Panc1 (cell line): ENCODE data around the gene ZNF568. TPM values are rescaled to one million over a fixed set of nuclear protein-coding genes. Genes with fewer than 3 reads are reported as not detected.

ENCODE experiments used
- ATAC-seq: fragments of 200-7000 bp; cut with Tn5 transposase; 2 replicates; pipeline ENCODE4 v1.9.1; 2020; ENCODE audit warnings: mild to moderate bottlenecking, moderate library complexity
- BruUV-seq: library from RNA; stranded (reverse); fragments of 400-500 nt; replicated peaks from 2 replicates; lab custom pipeline; 2021; lab: Mats Ljungman, UMichigan
- CTCF ChIA-PET: fragments of 300-600 bp; sonication (Branson Sonifier 250); formaldehyde crosslinking; loops from one replicate; lab custom pipeline; 2022; ENCODE audit warnings: antibody characterized with exemption; lab: Charles Lee
- POLR2A ChIA-PET: fragments of 300-600 bp; sonication (Branson Sonifier 250); formaldehyde crosslinking; loops from one replicate; lab custom pipeline; 2022; ENCODE audit warnings: antibody characterized with exemption; lab: Charles Lee
- DNase-seq: peaks from one replicate; pipeline ENCODE4 v3.0.0-alpha.2; 2010; ENCODE audit warnings: low read depth, low spot score
- H3K27ac ChIP-seq: 2 replicates; pipeline ENCODE4 v1.5.1; 2011; ENCODE audit warnings: mild to moderate bottlenecking, low read length, inconsistent platforms
- H3K27me3 ChIP-seq: fragments of 200-500 bp; sonication (Bioruptor generic); 2 replicates; pipeline ENCODE4 v1.6.0; 2014; ENCODE audit warnings: low read length, inconsistent platforms; ENCODE audit not compliant: control insufficient read depth, insufficient read depth
- H3K36me3 ChIP-seq: fragments of 200-500 bp; sonication (Bioruptor generic); 2 replicates; pipeline ENCODE4 v1.5.1; 2014; ENCODE audit warnings: inconsistent platforms, mild to moderate bottlenecking, low read length, moderate library complexity; ENCODE audit not compliant: control insufficient read depth, insufficient read depth
- H3K4me1 ChIP-seq: 2 replicates; pipeline ENCODE4 v1.5.1; 2011; ENCODE audit warnings: inconsistent platforms, mild to moderate bottlenecking, low read length, moderate library complexity; ENCODE audit not compliant: control insufficient read depth, insufficient read depth
- H3K4me3 ChIP-seq, 2 experiments: 2 replicates each; pipeline ENCODE4 v1.5.1; 2011 to 2012; ENCODE audit warnings: low read depth in 2 of 2, low read length in 2 of 2, mild to moderate bottlenecking in 2 of 2, inconsistent platforms in 1 of 2, moderate library complexity in 1 of 2
- H3K9me3 ChIP-seq: fragments of 200-500 bp; sonication (Bioruptor generic); 2 replicates; pipeline ENCODE4 v1.5.1; 2014; ENCODE audit warnings: low read depth, mild to moderate bottlenecking, inconsistent platforms, low read length, moderate library complexity; ENCODE audit not compliant: control insufficient read depth, insufficient read depth
- POLR2AphosphoS5 ChIP-seq: IDR thresholded peaks from 2 replicates; pipeline ENCODE4 v1.6.1; 2012; ENCODE audit warnings: mild to moderate bottlenecking, low read depth, low read length, moderate library complexity
- SIN3A ChIP-seq: IDR thresholded peaks from 2 replicates; pipeline ENCODE4 v1.6.1; 2012; ENCODE audit warnings: low read depth, mild to moderate bottlenecking, low read length, moderate library complexity, borderline replicate concordance; ENCODE audit not compliant: insufficient read depth
- TCF7L2 ChIP-seq: IDR thresholded peaks from 2 replicates; pipeline ENCODE4 v1.6.1; 2011; ENCODE audit warnings: mild to moderate bottlenecking, low read depth, low read length, inconsistent platforms
- in situ Hi-C: cut with HindIII; loops from 2 replicates; pipeline ENCODE4 v1.10.0; 2016; ENCODE audit warnings: low sequenced_read_pairs, low pct_unique_long_range_greater_than_20kb
- intact Hi-C: fragments of 100-400 bp; cut with micrococcal nuclease; formaldehyde crosslinking; loops from one replicate; pipeline ENCODE4 v1.10.0; 2022; ENCODE audit not compliant: unreplicated experiment
- total RNA-seq: library from RNA; stranded (reverse); gene quantifications from one replicate; pipeline ENCODE4 v1.2.1, GENCODE V29; 2021; ENCODE audit not compliant: unreplicated experiment
- TF ChIP-seq, protein P1 (sequence below): fragments of 450-650 bp; IDR thresholded peaks from 2 replicates; pipeline ENCODE4 v1.5.1; 2017; ENCODE audit warnings: mild to moderate bottlenecking
- TF ChIP-seq, protein P2 (sequence below), 2 experiments: IDR thresholded peaks; 2 replicates each; pipeline ENCODE4 v1.6.1; 2011 to 2012; ENCODE audit warnings: low read depth in 2 of 2, control low read depth in 1 of 2, low read length in 1 of 2, mild to moderate bottlenecking in 1 of 2, moderate library complexity in 1 of 2; ENCODE audit not compliant: insufficient read depth in 1 of 2

ZNF568 gene
- total RNA-seq, 1 experiment from 2014 or later = 19.3 TPM

DNA sequence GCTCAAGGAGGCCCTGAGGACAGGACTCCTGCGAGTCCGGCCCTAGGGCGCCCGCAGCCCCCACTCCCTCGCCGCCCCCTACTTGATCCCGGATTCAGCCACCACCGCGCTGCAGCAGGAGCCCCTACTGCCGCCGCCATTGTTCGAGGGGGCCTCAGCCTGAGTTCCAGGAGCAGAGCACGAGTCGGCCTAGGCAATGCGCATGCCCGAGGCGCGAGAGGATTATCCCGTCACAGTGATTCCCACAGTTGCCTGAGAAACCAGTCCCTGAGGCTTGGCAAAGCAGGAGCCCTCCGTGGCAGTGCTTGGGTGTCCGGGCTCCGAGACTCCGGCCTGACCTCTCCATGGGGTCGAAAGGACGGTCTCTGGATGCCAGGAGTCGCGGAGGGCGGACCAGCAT is 93.7 kb downstream of the ZNF568 start:
- ChIA-PET CTCF (no interaction called here), POLR2A (no interaction called here)
- no TSS peak for BruUV-seq
- in situ Hi-C loops (no loop called here), intact Hi-C loops (no loop called here)
- no peak overlapping the region for H3K4me3 ChIP-seq
- H3K36me3 ChIP-seq = no peaks in the 10 kb centered on the region
- no peak for DNase-seq
- no peak overlapping the region for H3K27ac ChIP-seq
- H3K4me1 ChIP-seq = no peaks in the 10 kb centered on the region
- no peaks in the 10 kb centered on the region for H3K27me3 ChIP-seq
- TF ChIP-seq POLR2AphosphoS5 (no peak), TCF7L2 (no peak)
- TF ChIP-seq, protein P1, sequence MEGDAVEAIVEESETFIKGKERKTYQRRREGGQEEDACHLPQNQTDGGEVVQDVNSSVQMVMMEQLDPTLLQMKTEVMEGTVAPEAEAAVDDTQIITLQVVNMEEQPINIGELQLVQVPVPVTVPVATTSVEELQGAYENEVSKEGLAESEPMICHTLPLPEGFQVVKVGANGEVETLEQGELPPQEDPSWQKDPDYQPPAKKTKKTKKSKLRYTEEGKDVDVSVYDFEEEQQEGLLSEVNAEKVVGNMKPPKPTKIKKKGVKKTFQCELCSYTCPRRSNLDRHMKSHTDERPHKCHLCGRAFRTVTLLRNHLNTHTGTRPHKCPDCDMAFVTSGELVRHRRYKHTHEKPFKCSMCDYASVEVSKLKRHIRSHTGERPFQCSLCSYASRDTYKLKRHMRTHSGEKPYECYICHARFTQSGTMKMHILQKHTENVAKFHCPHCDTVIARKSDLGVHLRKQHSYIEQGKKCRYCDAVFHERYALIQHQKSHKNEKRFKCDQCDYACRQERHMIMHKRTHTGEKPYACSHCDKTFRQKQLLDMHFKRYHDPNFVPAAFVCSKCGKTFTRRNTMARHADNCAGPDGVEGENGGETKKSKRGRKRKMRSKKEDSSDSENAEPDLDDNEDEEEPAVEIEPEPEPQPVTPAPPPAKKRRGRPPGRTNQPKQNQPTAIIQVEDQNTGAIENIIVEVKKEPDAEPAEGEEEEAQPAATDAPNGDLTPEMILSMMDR = no peak
- no peak for ATAC-seq
- H3K9me3 ChIP-seq = no peaks in the 10 kb centered on the region

DNA sequence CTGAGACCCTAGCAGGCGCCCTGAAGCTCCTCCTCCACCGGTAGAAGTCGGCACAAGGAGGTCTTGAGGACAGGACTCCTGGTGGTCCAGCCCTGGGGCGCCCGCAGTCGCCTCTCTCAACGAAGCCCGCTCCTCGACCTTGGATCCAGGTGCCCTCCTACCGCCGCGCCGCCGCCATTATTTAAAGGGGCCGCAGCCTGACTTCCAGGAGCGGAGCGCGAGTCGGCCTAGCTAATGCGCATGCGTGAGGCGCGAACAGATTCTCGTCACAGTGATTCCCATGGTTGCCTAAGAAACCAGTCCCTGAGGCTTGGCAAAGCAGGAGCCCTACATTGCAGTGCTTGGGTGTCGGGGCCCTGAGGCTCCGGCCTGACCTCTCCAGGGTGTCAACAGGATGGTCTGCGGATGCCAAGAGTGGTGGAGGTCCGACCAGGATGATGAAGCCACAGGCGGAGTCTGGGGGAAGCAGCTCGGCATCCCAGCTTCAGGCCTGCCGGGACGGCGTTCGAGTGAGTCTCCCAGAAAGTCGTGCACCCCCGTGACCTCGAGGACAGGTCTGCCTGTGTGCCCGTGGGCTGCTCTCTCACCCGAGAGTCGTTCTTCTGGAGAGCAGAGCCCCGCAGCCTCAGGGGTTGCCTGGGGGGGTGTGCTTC is 96.1 kb downstream of the ZNF568 start:
- BruUV-seq = no TSS peak
- POLR2A ChIA-PET = no interaction called here
- Histone ChIP-seq H3K4me3 (no peak overlapping the region), H3K4me1 (no peaks in the 10 kb centered on the region), H3K9me3 (peaks cover 8% of the 10 kb centered on the region; the same call in 1 of the 2 replicates), H3K27ac (no peak overlapping the region), H3K27me3 (no peaks in the 10 kb centered on the region), H3K36me3 (no peaks in the 10 kb centered on the region)
- ATAC-seq (no peak), DNase-seq (no peak)
- in situ Hi-C loops = no loop called here
- CTCF ChIA-PET = no interaction called here
- TF ChIP-seq POLR2AphosphoS5 = no peak
- TF ChIP-seq SIN3A = no peak
- TF ChIP-seq, protein P1 = no peak
- no peak for TF ChIP-seq TCF7L2
- TF ChIP-seq, protein P2, sequence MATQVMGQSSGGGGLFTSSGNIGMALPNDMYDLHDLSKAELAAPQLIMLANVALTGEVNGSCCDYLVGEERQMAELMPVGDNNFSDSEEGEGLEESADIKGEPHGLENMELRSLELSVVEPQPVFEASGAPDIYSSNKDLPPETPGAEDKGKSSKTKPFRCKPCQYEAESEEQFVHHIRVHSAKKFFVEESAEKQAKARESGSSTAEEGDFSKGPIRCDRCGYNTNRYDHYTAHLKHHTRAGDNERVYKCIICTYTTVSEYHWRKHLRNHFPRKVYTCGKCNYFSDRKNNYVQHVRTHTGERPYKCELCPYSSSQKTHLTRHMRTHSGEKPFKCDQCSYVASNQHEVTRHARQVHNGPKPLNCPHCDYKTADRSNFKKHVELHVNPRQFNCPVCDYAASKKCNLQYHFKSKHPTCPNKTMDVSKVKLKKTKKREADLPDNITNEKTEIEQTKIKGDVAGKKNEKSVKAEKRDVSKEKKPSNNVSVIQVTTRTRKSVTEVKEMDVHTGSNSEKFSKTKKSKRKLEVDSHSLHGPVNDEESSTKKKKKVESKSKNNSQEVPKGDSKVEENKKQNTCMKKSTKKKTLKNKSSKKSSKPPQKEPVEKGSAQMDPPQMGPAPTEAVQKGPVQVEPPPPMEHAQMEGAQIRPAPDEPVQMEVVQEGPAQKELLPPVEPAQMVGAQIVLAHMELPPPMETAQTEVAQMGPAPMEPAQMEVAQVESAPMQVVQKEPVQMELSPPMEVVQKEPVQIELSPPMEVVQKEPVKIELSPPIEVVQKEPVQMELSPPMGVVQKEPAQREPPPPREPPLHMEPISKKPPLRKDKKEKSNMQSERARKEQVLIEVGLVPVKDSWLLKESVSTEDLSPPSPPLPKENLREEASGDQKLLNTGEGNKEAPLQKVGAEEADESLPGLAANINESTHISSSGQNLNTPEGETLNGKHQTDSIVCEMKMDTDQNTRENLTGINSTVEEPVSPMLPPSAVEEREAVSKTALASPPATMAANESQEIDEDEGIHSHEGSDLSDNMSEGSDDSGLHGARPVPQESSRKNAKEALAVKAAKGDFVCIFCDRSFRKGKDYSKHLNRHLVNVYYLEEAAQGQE (IDR thresholded peaks at IDR 0.05; ENCODE audit: insufficient read depth in 1 of 2, low read depth in 2 of 2, low read length in 1 of 2) = no peak
- intact Hi-C loops = no loop called here
